GDM1 (cell line): ENCODE results near the gene PACRG.
"Not testable (repeated sequence)": the region's sequence is repeated elsewhere in the genome, so short reads cannot be mapped to it uniquely, and the experiment has no call there.

Source experiments
- DNase-seq: peaks from one replicate; lab custom pipeline; 2025; lab: John Stamatoyannopoulos, UW

The PACRG gene

DNA sequence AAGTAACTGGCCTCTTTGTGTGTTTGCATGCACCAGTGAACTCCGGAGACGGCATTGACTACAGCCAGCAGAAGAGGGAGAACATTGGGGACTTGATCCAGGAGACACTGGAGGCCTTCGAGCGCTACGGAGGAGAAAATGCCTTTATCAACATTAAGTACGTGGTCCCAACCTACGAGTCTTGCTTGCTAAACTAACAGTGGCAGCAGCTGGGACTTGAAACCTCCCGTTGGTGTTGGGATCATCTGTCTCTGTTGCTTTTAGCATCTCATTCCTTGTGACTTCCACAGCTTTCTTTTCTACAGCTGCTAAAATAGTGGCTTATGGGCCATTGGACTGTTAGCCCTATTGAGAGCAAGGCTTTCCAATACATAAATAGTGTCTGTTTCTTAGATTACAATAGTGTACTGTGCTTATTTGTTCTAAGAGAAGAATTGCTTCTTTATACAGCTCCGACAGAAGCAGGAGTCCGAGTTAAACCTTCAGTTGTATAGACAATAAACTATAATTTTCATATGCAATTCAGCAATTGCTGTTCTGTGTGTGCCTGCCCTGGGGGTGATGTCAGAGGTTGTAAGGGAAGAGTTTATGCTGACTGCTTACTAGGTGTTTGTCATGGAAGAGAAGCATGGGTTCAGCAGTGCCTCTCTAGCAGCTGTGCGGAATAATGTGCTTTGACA lies 587.2 kb downstream of the PACRG start:
- DNase-seq, result no peak

DNA sequence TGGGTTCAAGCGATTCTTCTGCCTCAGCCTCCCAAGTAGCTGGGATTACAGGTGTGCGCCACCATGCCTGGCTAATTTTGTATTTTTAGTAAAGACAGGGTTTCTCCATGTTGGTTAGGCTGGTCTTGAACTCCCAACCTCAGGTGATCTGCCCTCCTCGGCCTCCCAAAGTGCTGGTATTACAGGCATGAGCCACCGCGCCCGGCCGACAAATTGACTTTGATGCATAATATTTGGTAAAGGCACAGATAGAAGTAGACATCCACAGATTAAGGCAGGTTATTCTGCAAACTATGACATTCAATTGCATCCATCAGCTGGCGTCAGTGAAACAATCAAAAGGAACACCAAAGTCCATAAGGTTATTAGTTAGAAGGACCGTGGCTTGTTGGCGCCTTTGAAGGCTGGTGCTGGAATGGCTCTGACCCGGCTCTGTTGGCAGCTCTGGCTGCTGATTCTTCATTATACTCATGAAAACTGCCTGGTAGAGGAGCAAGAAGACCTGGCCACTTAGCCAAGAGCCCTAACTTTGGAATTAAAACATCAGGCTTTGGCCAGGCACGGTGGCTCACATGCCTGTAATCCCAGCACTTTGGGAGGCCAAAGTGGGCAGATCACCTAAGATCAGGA lies 589.2 kb downstream of the PACRG start:
- not testable (repeated sequence) for DNase-seq

DNA sequence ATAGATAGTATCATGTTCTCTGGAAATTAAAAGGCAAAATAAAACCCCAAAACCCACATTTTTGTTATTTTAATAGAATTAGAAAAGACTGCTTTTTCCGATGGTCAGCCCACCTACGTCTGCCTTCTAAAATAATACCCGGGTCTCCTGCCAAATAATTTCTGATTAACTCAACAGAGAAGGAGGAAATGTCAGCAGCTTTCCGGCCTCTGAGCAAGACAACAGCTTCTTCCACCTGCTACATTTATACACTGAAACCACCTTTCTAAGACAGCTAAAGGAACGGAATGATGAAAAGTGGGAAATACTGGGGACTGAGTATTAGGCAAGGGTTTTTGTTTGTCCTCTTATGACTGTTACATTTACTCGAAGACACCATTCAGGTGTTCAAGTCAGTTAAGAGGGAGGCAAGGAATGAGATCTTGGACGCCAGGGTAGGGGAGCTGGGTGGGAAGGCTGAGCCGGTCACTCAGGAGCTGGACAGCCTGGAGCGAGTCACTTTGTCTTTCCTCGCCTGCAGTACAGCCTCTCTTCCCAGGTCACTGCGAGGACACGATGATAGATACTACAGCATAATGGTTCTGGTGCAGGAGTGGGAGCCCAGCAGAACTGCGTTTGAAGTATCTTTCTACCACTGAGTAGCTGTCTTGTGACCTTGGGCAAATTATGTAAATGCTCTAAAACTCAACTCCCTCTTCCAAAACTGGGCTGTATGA lies 590.5 kb downstream of the PACRG start:
- no peak for DNase-seq

DNA sequence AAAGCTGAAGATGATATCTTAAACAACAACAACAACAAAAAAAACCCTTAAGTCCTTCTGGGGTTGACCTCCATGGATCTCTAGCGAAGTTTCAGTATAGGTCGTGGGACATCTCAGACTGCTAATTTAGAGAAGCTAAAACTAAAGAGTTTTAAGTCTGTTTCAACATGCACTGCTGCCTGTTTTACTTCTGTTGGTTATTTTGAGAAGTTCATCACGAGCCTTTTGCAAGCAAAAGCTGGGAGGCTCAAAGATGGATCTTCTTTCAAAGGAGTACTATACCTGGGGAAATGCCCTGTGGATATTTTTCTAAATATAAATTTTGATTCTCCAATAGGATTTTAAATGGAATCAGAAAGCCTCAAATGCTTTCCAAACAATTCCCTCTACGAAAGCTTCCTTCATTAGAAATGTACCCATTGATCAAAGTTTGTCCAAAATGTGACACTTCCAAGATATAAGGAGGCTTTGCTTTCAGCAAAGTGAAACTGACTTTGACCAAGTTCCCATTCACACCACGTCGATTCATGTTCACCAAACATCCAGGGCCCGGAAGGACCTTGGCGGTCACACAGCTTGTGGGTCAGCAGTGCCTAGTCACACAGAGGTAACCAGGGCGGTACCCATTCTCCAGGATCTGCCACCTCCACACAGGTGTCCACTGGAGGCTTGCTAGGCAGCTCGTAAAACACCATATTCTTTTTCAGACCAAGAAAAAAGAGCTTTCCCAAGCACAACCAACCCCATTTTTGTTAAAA lies 592.0 kb downstream of the PACRG start:
- DNase-seq, result no peak

DNA sequence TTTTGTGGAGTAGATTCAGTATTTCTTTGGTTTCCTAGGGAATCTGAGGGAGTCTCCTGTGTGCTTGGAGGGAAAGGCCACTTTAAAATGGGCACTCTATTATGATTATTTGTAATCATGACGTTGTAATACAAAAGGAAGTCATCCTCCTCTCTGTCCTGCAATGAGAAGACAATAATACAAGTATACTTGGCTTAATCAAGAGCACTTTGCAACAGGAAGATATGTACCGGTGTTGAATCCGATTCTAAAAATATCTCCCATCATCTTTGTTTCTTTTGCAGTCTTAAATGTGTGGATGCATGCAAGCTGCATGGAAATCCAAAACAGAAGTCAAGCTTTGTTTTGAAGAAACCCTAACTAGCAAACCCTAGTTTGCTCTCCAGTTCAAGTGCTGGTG lies 592.6 kb downstream of the PACRG start:
- DNase-seq, result no peak

DNA sequence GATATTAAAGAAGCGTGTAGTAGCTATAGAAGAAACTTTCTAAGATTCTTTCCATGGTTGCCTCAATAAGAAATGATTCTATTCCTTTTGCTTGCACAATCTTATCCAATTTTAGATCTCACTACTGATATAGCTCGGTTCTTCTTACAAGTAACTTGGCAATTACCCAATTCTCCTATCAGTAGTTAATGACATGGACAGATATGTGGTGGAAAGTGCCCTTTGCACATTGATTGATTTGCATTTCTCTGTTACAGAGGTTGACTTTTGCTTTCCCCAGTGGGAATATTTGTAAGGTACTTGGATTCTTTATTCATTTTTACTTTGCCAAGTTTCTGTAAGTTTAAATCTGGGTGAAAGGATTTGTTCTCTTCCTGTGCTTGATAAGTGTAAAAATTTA lies 593.0 kb downstream of the PACRG start:
- no peak for DNase-seq

DNA sequence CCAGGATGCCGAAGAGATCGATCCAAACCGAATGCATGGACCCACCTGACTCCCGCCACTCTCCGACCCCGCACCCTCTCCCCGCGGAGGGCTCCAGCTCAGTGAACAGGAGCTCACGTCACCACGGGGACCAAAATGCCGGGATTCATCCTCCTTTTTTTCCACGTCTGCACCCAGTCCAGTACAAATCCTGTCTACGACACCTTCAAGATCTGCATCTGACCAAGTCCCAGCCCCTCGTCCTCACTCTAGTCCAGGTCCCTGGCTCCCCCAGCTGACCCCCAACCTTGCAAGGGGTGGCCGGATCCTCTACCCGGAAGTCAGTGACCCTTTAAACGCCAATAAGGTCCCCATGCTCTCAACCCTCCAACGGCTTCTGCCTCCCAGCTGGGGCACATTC lies 593.9 kb downstream of the PACRG start:
- no peak for DNase-seq

DNA sequence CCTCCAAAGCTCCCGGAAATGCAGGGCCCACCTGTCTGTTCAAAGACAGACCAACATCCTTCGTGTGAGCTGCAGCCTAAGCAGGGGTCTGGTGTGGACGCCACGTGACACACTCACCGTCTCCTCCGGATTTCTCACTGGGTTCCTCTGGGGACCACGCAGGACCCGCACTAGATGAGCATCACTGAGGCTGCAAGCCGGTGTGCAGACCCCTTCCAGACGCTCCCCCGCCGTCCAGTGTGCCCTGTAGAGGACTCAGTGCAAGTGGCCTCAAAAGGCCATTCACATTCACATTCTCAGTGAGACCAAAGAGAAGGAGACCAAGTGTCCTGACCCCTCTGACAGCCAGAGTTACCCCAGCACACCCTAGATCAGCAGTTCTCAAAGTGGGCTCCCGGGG lies 595.5 kb downstream of the PACRG start:
- no peak for DNase-seq

DNA sequence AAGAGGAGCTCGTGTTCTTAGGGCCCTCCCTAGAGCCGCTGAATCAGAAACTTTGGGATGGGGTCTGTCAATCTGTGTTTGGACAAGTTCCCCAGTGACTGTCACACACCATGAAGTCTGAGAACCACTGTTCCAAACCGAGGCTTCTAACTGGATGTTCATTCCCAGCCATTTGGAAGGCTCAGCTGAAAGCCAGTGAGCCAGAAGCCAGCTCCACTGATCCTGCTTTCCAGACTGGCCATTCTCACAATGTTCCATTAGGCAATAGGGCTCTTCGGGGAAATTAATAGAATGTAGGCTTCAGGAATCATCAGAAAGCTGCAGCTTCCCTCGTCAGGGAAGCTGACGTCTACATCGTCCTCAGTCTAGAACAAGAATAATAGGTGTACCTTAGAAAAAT lies 595.9 kb downstream of the PACRG start:
- no peak for DNase-seq

DNA sequence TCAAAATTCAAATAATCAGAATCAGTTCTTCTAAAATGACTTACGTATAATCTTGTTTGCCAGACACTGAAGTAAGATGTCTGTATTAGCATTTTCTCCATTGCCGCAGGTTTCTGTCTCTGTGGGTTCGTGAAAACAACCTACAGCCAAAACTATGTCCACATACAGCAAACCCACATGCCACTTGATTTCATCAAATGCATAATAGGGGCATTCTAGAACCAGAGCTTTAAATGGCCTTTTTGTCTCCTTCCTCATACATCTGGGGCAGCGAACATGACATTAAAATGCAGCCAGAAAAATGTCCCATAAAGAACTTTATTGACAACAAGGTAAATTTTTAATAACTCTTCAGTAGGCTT lies 596.5 kb downstream of the PACRG start:
- no peak for DNase-seq

DNA sequence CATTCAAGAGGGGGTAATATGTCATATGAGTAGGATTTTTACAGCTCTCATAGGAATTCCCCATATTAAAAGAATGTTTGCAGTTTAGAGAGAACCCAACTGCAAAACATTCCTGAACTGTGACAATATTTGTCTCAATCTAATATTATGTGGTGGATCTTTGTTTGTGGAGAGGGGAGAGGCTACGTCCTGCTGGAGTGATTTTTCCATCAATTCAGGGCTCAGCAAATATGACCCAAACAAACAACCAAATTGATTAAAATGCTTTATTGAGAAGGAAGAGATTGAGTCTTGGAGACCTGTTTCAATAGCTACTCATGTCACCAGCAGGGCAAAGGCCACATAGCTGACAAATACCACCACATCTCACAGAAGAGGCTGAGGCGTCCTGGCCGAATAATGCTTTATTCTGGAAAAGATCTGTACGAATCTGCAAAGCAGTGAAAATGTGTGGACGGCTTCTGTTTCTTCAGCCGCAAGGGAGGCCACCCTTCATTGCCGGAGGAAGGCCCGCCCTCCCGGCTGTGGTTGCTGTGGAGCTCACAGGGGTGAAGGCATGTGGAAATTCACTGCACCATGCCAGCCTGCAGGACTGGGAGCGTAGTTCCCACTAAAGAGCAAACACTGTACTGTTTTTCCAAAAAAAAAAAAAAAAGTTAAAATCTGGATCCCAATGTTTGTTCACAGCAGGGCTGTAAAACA lies 597.1 kb downstream of the PACRG start:
- no peak for DNase-seq

DNA sequence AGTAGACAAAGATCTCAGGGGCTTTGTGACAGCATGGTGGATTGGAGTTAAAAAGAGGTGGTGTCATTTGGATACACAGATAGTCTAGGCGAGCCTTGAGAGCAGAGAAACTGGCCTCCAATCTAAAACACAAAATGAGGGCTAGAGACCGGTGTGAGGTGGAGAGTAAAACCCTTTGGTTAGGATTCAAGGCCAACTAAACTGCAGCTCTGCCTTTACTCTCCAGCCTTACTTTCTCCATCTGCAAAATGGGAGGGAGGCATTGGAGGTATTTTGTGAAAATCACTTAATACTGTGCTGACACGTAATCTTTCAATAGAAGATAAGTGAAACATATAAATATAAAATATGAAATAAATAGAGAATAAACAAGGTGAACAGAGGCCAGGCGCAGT lies 597.6 kb downstream of the PACRG start:
- DNase-seq, result no peak

DNA sequence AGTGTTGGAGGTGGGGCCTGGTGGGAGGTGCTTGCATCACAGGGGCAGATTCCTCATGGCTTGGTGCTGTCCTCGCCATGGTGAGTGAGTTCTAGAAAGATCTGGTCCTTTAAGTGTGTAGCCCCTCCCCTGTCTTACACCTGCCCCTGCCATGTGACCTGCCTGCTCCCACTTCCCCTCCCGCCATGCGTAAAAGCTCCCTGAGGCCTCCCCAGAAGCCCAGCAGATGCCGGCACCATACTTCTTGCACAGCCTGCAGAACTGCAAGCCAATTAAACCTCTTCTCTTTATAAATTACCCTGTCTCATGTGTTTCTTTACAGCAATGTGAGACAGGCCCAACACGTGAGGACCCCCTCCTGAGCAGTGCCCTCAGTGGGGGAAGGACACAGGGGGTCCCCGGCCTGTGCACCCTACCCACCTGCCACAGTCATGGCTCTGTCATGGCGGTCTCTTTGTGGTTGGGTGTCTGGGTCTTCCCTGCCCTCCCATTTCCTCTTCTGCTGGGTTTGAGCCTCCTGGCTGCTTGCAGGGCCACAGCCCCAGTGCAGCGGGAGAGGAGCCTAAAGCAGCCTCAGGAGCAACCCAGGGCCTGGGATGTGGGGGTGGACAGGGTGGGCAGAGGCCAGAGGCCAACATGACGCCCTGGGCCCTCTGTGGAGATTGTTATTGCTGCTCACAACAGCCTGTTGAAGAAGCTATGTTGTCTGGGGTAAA lies 599.5 kb downstream of the PACRG start:
- DNase-seq, result no peak

DNA sequence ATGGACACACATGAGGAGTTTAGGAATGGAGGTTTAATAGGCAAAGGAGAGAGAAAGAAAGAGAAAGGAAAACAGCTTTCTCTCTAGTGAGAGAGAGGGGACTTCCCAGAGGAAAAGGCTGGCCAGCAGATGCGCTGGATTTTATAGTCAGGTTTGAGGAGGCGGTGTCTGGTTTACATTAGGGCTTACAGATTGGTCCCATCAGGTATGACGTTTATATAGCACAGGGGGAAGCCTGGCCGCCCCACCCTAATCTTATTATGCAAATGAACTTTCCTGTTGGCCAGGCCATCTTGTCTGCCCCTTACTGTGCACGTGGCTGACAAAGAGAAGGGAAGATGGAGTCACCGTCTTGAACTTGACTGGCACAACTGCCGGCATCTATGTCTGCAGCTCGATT lies 600.1 kb downstream of the PACRG start:
- DNase-seq, result no peak

DNA sequence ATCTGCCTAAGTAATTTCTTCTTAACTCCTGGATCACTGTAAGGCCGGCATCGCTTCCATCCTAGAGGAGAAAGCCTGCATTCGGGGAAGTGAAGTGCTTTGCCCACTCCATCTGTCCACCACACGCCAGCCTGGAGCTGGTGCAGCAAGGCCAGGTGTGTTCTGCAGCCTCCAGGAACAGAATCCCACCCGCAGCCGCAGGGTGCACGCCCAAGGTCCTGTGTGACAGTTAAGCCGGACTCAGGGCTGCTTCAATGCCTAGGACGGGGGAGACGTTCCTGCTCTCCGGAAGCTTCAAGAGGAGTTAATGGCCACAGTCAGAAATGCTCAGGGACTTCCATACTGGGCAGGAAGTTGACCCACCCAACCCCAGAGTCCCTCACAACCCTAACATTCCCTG lies 600.6 kb downstream of the PACRG start:
- no peak for DNase-seq

DNA sequence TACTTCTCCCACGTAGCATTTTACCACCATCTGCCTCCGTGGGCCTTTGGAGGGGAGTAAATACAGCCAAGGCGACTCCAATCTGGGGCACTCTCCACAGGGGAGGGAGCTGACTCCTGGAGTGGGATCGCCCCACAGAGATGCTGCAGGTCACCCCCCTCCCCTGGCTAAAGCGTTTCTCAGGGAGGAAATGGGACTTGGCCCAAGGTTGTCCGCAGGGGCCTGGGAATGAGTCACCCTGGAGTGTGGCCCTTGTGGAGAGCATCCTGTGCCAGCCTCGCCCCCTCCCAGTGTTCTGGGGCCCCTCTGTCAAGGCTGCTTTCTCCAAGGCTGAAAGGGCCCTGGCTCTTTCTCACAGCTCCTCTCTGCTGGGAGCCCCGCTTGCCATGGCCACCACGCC lies 602.2 kb downstream of the PACRG start:
- DNase-seq, result no peak

DNA sequence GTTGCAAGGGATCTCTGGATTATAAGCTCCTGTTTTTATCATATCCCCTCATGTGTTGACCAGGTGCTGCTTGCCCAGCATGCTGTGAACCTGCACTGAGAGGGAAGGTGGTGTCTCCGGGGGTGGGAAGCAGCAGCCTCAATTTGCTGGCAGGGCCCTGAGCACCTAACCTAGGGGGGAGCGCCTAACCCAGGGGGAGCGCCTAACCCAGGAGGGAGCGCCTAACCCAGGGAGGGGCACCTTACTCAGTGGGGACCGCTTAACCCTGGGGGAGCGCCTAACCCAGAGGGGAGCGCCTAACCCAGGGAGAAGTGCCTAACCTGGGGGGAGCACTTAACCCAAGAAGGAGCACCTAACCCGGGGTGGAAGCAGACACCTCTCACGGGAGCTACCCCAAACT lies 603.5 kb downstream of the PACRG start:
- DNase-seq, result no peak

DNA sequence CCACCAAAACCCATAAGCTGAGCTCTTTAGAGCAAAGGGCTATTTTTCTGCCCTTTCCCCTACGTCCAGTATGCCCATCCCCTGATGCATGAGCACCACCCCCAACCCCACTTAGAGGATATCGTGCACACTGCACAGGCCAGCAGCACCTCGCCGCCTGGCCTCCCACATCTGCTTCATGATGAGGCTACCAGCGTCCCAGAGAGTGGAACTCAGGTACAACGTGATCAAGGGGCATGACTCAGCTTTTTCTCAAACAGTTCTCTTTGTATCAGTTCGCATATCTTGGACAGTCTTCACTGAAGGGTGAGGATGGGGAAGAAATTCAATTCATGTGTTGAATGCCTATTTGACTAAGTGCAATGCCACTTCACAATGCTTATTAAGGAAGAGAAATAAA lies 604.8 kb downstream of the PACRG start:
- no peak for DNase-seq

DNA sequence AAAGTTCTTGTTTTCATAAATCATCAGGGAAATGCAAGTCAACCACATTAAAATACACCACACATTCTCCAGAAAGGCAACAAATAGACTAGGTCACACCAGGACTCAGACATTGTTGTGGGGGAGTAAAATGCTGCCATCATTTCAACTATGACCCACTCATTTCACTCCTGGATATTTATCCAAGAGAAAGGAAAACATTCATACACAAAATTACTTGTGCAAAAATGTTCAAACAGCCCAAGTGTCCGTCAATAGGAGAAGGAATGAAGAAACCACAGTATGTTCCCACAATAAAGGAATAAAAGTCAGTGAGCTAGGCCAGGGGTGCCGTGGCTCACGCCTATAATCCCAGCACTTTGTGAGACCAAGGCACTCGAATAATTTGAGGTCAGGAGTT lies 605.3 kb downstream of the PACRG start:
- no peak for DNase-seq

DNA sequence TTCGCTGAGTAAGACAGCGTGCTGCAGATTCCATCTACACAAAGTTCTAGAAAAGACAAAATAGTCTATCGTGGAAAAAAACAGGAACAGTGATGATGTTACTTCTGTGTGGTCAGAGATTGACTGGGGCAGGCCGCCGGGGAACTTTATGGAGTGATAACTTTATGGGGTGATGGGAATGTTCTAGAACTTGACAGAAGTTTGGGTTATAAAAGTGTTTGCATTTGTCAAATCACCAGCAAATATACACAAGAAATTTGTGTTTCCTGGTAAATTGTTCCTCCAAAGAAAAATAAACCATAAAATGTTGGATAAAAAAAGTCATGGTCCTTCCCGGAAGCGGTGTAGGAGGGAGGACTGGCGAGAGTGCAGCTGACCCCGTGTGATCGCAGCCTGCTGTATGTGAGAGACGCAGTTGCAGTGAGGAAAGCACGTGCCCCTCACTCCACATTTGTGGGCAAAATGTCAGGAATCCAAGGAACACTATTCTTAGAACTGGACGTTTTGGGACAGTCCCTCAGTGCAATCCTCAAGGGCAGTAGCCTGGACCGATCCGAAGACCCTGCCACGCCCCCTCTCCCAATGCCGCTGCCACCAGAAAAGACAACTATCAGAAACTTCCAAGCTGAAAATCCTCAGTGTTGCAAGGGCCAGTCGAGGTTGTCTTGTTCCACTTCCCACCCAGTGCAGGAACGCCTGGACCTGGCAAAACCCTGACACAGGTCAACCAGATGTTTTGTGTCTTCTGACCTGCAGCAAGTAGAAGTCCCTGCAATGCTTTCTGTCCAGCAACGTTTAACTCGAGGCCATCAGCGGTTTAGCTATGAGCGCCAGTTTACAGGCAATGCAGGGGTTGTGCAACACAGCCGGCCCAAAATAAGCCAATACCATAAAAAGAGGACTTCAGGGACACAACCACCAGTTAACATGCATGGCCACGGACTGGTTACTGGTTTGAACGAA lies 606.2 kb downstream of the PACRG start:
- no peak for DNase-seq
